ENCODE data around the gene DEAF1.

GRCh38 chr11:624705-625635, 70.1 kb downstream of the DEAF1 start, which contains the start of gene CDHR5:
- TF ChIP-seq CTCF (conservative IDR thresholded peaks at IDR 0.05; ENCODE audit: low read length) (no peak), EZH2phosphoT487 (IDR thresholded peaks at IDR 0.05; ENCODE audit: borderline replicate concordance) (no peak)
